GM19463 (cell line): Measurements from ENCODE around the gene MNX1.
A peak's percentile ranks its signal among the peaks of the same experiment; 100 is the strongest.

Source experiments
- ATAC-seq: cut with Tn5 transposase; IDR thresholded peaks from one replicate; pipeline ENCODE4 v1.9.1; 2021; ENCODE audit warnings: mild to moderate bottlenecking, moderate library complexity; ENCODE audit not compliant: unreplicated experiment

Gene MNX1

GRCh38 chr7:157003756-157004520, 6.5 kb downstream of the MNX1 start:
- no peak for ATAC-seq

DNA sequence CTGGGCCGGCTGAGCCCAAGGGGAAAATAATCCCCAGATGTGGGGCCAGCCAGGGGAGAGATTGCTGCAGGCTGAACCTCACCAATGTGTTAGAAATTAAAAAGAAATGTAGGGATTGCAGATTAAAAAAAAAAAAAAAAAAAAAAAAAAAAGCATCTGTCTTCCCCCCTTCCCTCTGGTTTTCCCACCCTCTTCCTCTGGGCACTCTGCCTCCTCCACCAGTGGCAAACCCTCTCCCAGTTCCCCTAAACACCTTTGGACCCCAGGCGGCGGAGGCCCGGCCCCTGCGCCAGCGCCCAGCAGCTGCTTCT, 7.1 kb downstream of the MNX1 start:
- ATAC-seq: no peak

GRCh38 chr7:157002819-157003421, 7.5 kb downstream of the MNX1 start:
- ATAC-seq: no peak

GRCh38 chr7:157001920-157002818, 8.3 kb downstream of the MNX1 start:
- no peak for ATAC-seq

DNA sequence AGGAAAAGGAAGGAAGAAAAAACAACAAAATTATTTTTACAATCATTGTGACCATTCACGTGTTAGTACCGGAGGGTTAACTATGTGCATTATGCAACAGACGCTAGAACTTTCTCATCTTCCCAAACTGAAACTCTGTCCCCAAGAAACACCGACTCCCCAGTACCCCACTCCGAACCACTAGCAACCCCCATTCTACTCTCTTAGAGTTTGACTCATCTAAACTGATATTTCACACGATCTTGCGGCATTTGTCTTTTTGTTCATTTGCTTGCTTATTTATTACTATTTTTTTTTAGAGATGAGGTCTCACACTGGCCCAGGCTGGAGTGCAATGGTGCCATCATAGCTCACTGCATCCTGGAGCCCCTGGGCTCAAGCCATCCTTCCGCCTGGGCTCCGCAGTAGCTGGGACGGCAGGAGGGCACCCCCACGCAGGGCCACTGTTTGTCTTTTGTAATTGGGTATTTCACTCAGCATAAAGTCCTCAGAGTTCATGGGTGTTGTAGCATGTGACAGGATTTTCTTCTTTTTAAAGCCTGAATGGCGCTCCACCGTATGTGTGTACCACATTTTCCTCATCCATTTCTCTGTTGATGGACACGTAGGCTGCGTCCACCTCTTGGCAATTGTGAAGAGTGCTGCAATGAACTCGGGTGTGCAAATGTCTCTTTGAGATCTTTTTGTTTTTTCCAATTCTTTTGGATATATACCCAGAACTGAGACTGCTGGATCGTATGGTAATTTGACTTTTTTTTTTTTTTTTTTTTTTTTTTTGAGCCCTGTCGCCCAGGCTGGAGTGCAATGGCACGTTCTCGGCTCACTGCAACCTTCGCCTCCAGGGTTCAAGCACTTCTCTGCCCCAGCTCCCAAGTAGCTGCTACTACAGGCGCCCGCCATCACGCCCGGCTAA, 9.5 kb downstream of the MNX1 start:
- ATAC-seq: no peak

- peak; percentile 34 for ATAC-seq
Measured at GRCh38 chr7:156999958-157000726, 10.3 kb downstream of the MNX1 start.

DNA sequence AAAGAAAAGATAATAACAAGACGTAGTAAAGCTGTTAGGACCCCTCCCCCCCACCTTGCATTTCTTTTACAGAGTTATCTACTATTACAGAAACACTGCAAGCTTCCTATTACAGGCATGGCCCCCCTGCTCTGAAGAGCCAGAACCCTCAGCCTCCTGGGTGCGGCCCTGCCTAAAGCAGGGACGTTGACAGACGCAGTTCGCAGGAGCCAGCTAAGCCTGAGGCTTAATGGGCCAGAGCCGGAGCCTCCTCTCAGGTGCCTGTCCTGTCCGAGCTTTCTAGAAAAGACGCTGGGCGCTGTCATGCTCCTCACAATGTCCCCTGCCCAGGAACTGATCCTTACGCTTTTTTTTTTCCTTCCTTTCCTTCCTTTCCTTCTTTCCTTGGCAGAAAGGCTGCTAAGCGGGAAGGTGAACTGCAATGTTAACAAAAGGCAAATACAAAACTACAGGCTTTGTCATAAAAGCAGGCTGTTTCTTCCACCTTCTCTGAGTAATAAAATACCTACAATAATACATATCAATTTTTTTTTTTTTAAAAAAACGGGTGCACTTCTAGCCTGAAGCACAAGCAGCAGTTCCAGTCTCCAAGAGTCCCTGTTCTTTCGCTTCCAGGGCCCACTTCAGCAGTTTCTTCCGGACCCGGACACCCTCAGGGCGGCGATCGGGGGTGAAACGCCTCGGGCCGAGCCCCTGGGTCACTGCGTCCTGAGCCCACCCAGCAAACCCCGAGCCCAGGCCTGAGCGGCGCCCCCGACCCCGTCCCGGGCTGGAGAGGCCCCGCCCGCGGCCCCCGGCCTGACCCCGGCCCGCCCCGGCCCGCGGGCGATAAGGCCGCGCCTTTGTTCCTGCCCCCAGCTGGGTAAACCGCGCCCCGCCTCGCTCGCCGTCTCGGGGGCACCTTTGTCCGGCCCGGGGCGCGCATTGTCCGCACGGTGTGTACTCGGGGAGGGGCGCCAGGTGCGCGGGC, 11.2 kb downstream of the MNX1 start:
- peak; percentile 29 for ATAC-seq

GRCh38 chr7:156994417-156994816, 16.0 kb downstream of the MNX1 start:
- ATAC-seq: no peak

DNA sequence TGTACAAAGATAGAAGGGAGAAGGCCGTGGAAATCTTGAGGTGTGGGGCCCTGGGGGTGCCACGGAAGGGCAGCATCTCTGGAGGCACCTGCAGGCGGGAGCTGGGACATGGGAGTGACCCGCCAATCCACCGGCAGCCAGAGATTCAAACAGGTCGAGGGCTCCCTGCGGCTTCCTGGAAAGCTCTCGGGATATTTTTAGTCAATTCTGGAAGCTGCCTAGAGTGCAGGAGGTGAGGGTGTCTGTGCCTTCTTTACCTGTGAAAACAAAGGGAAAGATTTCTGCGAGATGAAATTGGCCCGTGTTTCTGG, 16.6 kb downstream of the MNX1 start:
- no peak for ATAC-seq

- ATAC-seq: no peak
Measured at GRCh38 chr7:156993021-156993924, 17.2 kb downstream of the MNX1 start.

GRCh38 chr7:156989766-156990535, 20.5 kb downstream of the MNX1 start:
- ATAC-seq: no peak

GRCh38 chr7:156988343-156989185, 21.9 kb downstream of the MNX1 start:
- no peak for ATAC-seq

- no peak for ATAC-seq
Measured at GRCh38 chr7:156986378-156986777, 24.1 kb downstream of the MNX1 start.

DNA sequence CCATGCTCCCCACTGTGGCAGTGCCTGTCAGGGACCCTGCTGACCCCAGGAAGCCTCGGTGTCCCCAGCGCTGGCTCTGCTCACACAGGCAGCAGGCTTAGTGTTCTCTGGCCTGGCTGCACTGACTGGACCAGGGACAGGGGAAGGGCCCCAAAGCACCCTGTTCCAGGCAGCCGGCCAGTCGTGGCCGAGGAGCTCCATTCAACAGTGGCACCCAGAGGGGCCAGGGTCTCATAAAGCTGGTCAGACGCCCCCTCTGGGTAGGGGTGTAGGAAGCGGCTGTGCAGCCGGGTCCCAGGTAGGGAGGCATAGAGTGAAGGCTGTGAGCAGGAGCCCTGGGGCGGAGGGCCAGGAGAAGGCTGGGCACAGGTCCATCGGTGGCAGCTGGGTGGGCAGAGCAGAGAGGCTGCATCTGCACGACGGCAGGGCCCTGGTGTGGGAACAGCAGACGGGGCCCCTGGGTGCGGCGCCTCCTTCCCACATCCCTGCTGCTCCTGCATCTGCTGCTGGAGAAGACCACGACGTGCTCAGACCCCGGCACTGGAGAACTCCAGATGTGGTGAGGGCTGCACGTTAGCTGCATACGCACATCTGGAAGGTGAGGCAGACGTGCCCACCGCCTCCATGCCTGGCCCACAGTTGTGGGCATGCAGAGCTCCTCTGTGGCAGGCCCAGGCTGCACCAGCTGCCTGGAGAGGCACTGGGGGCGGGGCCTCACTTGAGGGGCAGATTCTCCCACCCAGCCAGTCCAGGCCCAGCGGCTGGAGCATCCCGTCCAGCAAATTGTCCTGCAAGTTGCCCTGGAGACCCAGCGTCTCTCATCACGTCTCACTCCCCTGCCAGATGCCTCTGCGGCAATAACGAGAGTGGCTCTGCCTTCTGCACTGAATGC, 25.1 kb downstream of the MNX1 start:
- no peak for ATAC-seq

DNA sequence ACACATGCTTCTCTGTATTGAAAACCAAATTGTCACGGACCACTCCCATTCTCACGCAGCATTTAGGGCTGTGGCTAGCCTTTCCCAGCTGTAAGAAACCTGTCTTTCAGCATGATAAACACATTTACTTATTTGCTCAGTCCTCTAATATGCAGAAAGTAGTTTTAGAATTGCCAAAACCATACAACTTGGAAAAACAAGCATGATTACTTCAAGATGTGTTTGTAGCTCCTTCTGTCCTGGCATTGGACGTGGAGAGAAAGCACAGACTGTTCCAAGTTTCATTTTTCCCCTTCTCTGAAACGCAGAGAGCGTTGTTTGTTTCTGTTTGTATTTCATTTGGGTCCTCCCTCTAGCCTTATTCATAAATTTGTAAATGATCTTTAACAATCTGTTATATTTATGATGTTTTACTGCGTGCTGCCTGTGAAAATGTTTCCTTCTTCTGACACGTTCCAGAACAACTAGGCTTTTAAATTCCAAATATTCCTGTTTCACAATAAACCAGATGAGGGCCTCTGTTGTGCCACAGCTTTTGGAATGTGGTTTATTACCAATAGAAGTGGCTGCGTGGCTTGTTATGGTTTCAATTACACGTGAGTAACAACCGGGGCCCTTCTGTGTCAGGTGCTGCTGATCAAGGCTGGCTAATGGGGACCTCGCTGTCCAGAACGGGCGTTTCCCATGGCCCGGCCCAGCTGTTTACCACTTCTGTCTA, 26.1 kb downstream of the MNX1 start:
- no peak for ATAC-seq
